Measurements from ENCODE around the gene VPS13D.

- no peak for TF ChIP-seq POLR2AphosphoS5 (IDR thresholded peaks at IDR 0.05)
- no peak for TF ChIP-seq POLR2A (IDR thresholded peaks at IDR 0.05)
Observed at GRCh38 chr1:12444329-12444841, 214.6 kb downstream of the VPS13D start.
